ENCODE measurements around the gene TIMM13. TPM values are rescaled to one million over a fixed set of nuclear protein-coding genes. Genes with fewer than 3 reads are reported as not detected.

Gene TIMM13
- total RNA-seq, 1 experiment from 2014 or later = 188 TPM

DNA sequence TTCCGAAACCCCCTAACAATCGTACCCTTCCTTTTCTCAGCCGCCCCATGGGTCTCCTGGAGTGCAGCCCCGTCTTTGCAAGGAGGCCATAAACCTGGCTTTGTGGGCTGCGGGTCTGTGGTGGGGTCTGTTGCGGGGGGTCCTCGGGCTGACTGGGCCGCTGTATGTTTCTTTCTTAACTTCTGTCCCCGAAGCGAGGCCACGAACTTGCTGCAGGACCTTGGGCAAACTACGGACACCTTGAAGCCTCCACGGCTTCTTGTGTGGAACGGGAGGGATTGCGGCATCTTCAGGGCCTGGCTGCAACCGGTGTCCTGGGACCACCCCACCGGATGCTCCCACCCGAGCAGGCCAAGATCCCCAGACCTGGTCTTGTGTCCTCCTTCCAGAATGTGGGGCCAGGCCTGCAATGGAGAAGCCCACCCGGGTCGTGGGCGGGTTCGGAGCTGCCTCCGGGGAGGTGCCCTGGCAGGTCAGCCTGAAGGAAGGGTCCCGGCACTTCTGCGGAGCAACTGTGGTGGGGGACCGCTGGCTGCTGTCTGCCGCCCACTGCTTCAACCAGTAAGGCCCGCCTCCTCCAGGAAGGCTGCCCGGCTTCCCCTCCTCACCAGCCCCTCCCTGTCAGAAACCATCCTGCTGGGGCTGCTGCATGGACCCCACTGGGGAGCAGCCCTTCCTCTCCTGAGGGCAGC is 12.0 kb downstream of the TIMM13 start:
- DNase-seq (ENCODE audit: unreplicated experiment) = no peak
- CTCF ChIA-PET = interaction anchor here (0.7 kb wide), 1 partner anchor 17 kb away, joined by 3 read pairs; no protein-coding TSS in a partner anchor
- POLR2A ChIA-PET = interaction anchor here (0.6 to 0.7 kb wide), 3 partner anchors 12 to 242 kb away, joined by 3 to 4 read pairs (median 3); partner anchors contain the start of gene TIMM13

DNA sequence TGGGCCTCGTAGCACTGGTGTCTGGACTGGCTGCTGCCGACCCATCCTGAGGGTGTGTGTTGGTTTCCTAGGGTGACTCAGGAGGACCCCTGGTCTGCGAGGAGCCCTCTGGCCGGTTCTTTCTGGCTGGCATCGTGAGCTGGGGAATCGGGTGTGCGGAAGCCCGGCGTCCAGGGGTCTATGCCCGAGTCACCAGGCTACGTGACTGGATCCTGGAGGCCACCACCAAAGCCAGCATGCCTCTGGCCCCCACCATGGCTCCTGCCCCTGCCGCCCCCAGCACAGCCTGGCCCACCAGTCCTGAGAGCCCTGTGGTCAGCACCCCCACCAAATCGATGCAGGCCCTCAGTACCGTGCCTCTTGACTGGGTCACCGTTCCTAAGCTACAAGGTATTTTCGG is 13.8 kb downstream of the TIMM13 start:
- ChIA-PET CTCF (no interaction called here), POLR2A (interaction anchor here (0.7 kb wide), 2 partner anchors 47 to 541 kb away, joined by 3 read pairs; no protein-coding TSS in a partner anchor)
- Mint-ChIP-seq H3K36me3 (ENCODE audit: insufficient read depth, unreplicated experiment) (peaks cover 18% of the 10 kb centered on the region), H3K4me3 (ENCODE audit: unreplicated experiment) (no peak overlapping the region), H3K27me3 (ENCODE audit: insufficient read depth, unreplicated experiment) (no peaks in the 10 kb centered on the region), H3K4me1 (ENCODE audit: insufficient read depth, unreplicated experiment) (no peaks in the 10 kb centered on the region), H3K27ac (ENCODE audit: low read depth, unreplicated experiment) (no peak overlapping the region), H3K9me3 (ENCODE audit: unreplicated experiment) (peaks cover 7% of the 10 kb centered on the region)
- TF ChIP-seq CTCF (IDR thresholded peaks at IDR 0.05; ENCODE audit: unreplicated experiment) = no peak
- intact Hi-C loops (cut with micrococcal nuclease) = no loop called here
- no peak for DNase-seq (ENCODE audit: unreplicated experiment)
- no TSS peak for BruUV-seq (replicated peaks)

More for the DNA sequence above, 12.0 kb downstream of the TIMM13 start:
- Mint-ChIP-seq H3K27me3 (ENCODE audit: insufficient read depth, unreplicated experiment) (no peaks in the 10 kb centered on the region), H3K4me3 (ENCODE audit: unreplicated experiment) (no peak overlapping the region), H3K4me1 (ENCODE audit: insufficient read depth, unreplicated experiment) (no peaks in the 10 kb centered on the region), H3K9me3 (ENCODE audit: unreplicated experiment) (no peaks in the 10 kb centered on the region), H3K27ac (ENCODE audit: low read depth, unreplicated experiment) (no peak overlapping the region), H3K36me3 (ENCODE audit: insufficient read depth, unreplicated experiment) (peaks cover 18% of the 10 kb centered on the region)
- no peak for TF ChIP-seq CTCF (IDR thresholded peaks at IDR 0.05; ENCODE audit: unreplicated experiment)
- no TSS peak for BruUV-seq (replicated peaks)
- intact Hi-C loops (cut with micrococcal nuclease) = no loop called here

DNA sequence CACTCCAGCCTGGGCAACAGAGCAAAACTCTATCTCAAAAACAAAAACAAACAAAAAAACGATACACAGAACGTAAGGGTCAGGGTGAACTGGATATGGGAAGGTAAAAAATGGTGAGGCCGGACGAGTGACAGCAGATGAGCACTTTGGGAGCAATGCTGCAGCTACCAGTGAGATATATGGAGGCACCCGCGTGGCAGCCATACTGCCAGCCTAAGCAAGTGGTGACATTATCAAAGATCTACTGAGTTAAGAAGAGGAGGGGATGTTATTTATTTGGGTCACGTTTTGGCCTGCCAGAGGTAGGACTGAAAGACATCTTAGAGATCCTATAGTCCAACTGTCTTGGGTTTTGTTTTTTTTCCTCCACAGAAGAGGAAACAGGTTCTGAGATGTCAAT is 14.2 kb downstream of the TIMM13 start:
- Mint-ChIP-seq H3K27me3 (ENCODE audit: insufficient read depth, unreplicated experiment) (no peaks in the 10 kb centered on the region), H3K4me1 (ENCODE audit: insufficient read depth, unreplicated experiment) (no peaks in the 10 kb centered on the region), H3K27ac (ENCODE audit: low read depth, unreplicated experiment) (no peak overlapping the region), H3K9me3 (ENCODE audit: unreplicated experiment) (peaks cover 7% of the 10 kb centered on the region), H3K4me3 (ENCODE audit: unreplicated experiment) (no peak overlapping the region), H3K36me3 (ENCODE audit: insufficient read depth, unreplicated experiment) (peaks cover 18% of the 10 kb centered on the region)
- no peak for DNase-seq (ENCODE audit: unreplicated experiment)
- TF ChIP-seq CTCF (IDR thresholded peaks at IDR 0.05; ENCODE audit: unreplicated experiment) = no peak
- intact Hi-C loops (cut with micrococcal nuclease) = no loop called here
- ChIA-PET CTCF (no interaction called here), POLR2A (interaction anchor here (0.7 to 1.7 kb wide), 2 partner anchors 10 to 48 kb away, joined by 3 to 4 read pairs; no protein-coding TSS in a partner anchor)
- no TSS peak for BruUV-seq (replicated peaks)

- Mint-ChIP-seq H3K27ac (ENCODE audit: low read depth, unreplicated experiment) (no peak overlapping the region), H3K36me3 (ENCODE audit: insufficient read depth, unreplicated experiment) (peaks cover 12% of the 10 kb centered on the region), H3K4me3 (ENCODE audit: unreplicated experiment) (no peak overlapping the region), H3K9me3 (ENCODE audit: unreplicated experiment) (peaks cover 7% of the 10 kb centered on the region), H3K27me3 (ENCODE audit: insufficient read depth, unreplicated experiment) (no peaks in the 10 kb centered on the region), H3K4me1 (ENCODE audit: insufficient read depth, unreplicated experiment) (no peaks in the 10 kb centered on the region)
- no peak for DNase-seq (ENCODE audit: unreplicated experiment)
- CTCF ChIA-PET = interaction anchor here (0.6 kb wide), 1 partner anchor 42 kb away, joined by 4 read pairs; no protein-coding TSS in a partner anchor
- BruUV-seq (replicated peaks) = no TSS peak
- no peak for TF ChIP-seq CTCF (IDR thresholded peaks at IDR 0.05; ENCODE audit: unreplicated experiment)
- POLR2A ChIA-PET = interaction anchor here (0.9 to 1.7 kb wide), 3 partner anchors 11 to 19 kb away, joined by 3 to 4 read pairs (median 3); no protein-coding TSS in a partner anchor
- intact Hi-C loops (cut with micrococcal nuclease) = no loop called here
Measured at GRCh38 chr19:2412449-2412848, 14.9 kb downstream of the TIMM13 start.

All from MCF 10A (cell line).